CD4-positive, alpha-beta T cell (primary cell): ENCODE data around the gene CADM1. TPM values are rescaled to one million over a fixed set of nuclear protein-coding genes. Genes with fewer than 3 reads are reported as not detected.

Experiments used
- ATAC-seq: fragments of 200-7000 bp; cut with Tn5 transposase; one replicate; pipeline ENCODE4 v1.10.0; 2022; ENCODE audit warnings: mild to moderate bottlenecking; ENCODE audit not compliant: poor library complexity
- CTCF ChIA-PET: fragments of 350-600 bp; sonication (Branson Sonifier 250); formaldehyde crosslinking; loops from one replicate; lab custom pipeline; 2021; ENCODE audit warnings: antibody characterized with exemption, inconsistent platforms; lab: Charles Lee
- POLR2A ChIA-PET: fragments of 350-600 bp; sonication (Branson Sonifier 250); formaldehyde crosslinking; loops from one replicate; lab custom pipeline; 2021; ENCODE audit warnings: antibody characterized with exemption, inconsistent platforms; lab: Charles Lee
- DNase-seq, 14 experiments: peaks; one replicate each; pipeline ENCODE4 v3.0.0-alpha.2; 2013 to 2020; ENCODE audit warnings: mixed read lengths in 2 of 14
- H3K27ac ChIP-seq, 2 donors: one replicate each; pipeline versions ENCODE4 v1.5.1 to v1.7.0; 2013; ENCODE audit warnings: low read length in 2 of 2, low read depth in 1 of 2, mild to moderate bottlenecking in 1 of 2
- H3K27me3 ChIP-seq, 2 experiments: 1 replicate in 1 of 2; 2 replicates in 1 of 2; pipeline versions ENCODE4 v1.6.1 to v1.7.0; 2013; ENCODE audit warnings: low read length in 2 of 2, control low read depth in 1 of 2, mild to moderate bottlenecking in 1 of 2, moderate library complexity in 1 of 2; ENCODE audit not compliant: insufficient read depth in 2 of 2, control insufficient read depth in 1 of 2
- H3K36me3 ChIP-seq: one replicate; pipeline ENCODE4 v1.6.1; 2013; ENCODE audit warnings: low read length, control low read depth; ENCODE audit not compliant: insufficient read depth
- H3K4me1 ChIP-seq: one replicate; pipeline ENCODE4 v1.6.1; 2013; ENCODE audit warnings: low read length, control low read depth; ENCODE audit not compliant: insufficient read depth
- H3K4me3 ChIP-seq: one replicate; pipeline ENCODE4 v1.5.1; 2013; ENCODE audit warnings: mild to moderate bottlenecking, low read length, moderate library complexity
- H3K9me3 ChIP-seq, 2 experiments: 1 replicate in 1 of 2; 2 replicates in 1 of 2; pipeline versions ENCODE4 v1.6.1 to v1.7.0; 2013; ENCODE audit warnings: low read length in 2 of 2, mild to moderate bottlenecking in 2 of 2, control low read depth in 1 of 2, moderate library complexity in 1 of 2; ENCODE audit not compliant: control insufficient read depth in 1 of 2, insufficient read depth in 1 of 2
- H3K27ac Mint-ChIP-seq: one replicate; pipeline ENCODE4 v1.8.0; 2020; ENCODE audit warnings: mixed read lengths
- H3K27me3 Mint-ChIP-seq: one replicate; pipeline ENCODE4 v1.8.0; 2021; ENCODE audit warnings: mixed read lengths
- H3K36me3 Mint-ChIP-seq: one replicate; pipeline ENCODE4 v1.8.0; 2021; ENCODE audit warnings: low read depth, mixed read lengths
- H3K4me1 Mint-ChIP-seq: one replicate; pipeline ENCODE4 v1.8.0; 2021; ENCODE audit warnings: low read depth, mixed read lengths
- H3K4me3 Mint-ChIP-seq: one replicate; pipeline ENCODE4 v1.8.0; 2020; ENCODE audit warnings: mild to moderate bottlenecking, mixed read lengths
- H3K9me3 Mint-ChIP-seq: one replicate; pipeline ENCODE4 v1.8.0; 2020; ENCODE audit warnings: mixed read lengths
- CTCF ChIP-seq: fragments of 200-600 bp; IDR thresholded peaks from one replicate; pipeline ENCODE4 v1.8.0; 2022; ENCODE audit warnings: antibody characterized with exemption, mild to moderate bottlenecking
- intact Hi-C, 2 experiments: fragments of 100-400 bp; cut with DNase I in 1 of 2; cut with micrococcal nuclease in 1 of 2; formaldehyde crosslinking; loops; one replicate each; pipeline versions ENCODE4 v1.15.1 to v1.9.0; 2023 to 2025; cut with DNase I, micrococcal nuclease
- total RNA-seq, 174 experiments: library from RNA in 2 of 174; stranded (reverse) in 2 of 174; gene quantifications; one replicate each; pipeline ENCODE4 v1.2.3 and lab custom pipeline; 2021 to 2026

The CADM1 gene
- total RNA-seq, 2 experiments from 2014 or later: 1.1 to 1.4 TPM

DNA sequence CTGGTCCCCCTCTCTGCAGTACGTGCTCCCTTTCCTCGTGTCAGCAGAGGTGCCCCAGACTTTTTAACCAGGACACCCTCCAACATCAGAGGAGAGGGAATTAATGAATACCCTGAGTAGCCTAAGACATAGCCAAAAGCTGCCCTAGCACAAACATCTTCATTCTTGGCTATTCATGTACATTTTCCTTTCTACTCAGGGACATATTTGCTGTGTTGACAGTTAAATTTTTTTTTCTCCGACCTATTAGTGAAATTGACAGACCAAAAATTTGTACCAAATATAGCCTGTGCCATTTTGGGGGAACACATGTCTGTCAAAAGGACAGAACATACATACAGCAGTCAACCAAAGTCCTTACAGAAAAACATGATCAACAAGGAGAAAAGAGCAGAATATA is 33.3 kb downstream of the CADM1 start:
- intact Hi-C loops: no loop called here
- no peak for TF ChIP-seq CTCF
- H3K27ac ChIP-seq: no peak overlapping the region
- no peaks in the 10 kb centered on the region for H3K36me3 Mint-ChIP-seq
- H3K4me1 ChIP-seq: no peaks in the 10 kb centered on the region
- POLR2A ChIA-PET: no interaction called here
- no peaks in the 10 kb centered on the region for H3K27me3 ChIP-seq
- DNase-seq: no peak
- H3K9me3 Mint-ChIP-seq: peaks cover 2% of the 10 kb centered on the region
- no peak overlapping the region for H3K4me3 ChIP-seq
- H3K36me3 ChIP-seq: no peaks in the 10 kb centered on the region
- no peak overlapping the region for H3K27ac Mint-ChIP-seq
- H3K9me3 ChIP-seq: peaks cover 0 to 4% of the 10 kb centered on the region in 2 experiments
- no peaks in the 10 kb centered on the region for H3K4me1 Mint-ChIP-seq
- ATAC-seq: no peak
- H3K4me3 Mint-ChIP-seq: no peak overlapping the region
- H3K27me3 Mint-ChIP-seq: no peaks in the 10 kb centered on the region
- CTCF ChIA-PET: no interaction called here

DNA sequence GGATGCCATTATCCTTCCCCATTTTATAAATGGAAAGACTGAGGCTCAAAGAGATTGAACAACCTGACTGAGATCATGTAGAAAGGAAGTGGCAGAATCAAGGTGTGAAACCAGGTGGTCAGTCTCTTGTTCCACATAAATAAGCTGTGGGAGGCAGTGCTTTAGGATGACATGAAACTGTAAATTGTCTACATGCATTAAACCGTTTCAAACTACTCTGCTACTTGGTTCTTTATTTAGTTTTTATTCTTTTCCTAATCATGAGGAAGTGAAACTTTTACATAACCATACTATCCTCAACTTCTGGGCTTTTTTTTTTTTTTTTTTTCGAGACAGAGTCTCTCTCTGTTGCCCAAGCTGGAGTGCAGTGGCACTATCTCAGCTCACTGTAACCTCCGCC is 34.9 kb downstream of the CADM1 start:
- no peak for TF ChIP-seq CTCF

DNA sequence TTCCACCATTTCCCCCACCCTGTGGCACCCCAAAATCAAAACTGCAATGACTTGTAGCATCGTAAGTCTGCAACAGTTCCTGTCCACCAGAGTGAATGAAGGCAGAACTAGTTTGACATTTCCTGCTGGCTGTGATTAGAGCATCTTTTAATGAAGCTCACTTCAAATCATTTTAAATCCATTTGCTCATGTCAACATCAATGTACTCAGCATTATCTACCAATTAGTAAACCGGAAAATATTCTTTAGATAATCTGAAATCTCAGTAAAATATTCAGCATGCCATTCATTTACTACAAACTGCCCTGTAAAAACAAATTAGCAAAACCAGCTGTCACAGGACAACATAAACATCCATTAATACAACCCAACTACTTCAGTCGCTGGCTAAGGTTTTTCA is 38.1 kb downstream of the CADM1 start:
- Histone ChIP-seq H3K27ac (no peak overlapping the region), H3K4me1 (no peaks in the 10 kb centered on the region), H3K27me3 (no peaks in the 10 kb centered on the region), H3K4me3 (no peak overlapping the region), H3K36me3 (no peaks in the 10 kb centered on the region), H3K9me3 (no peaks in the 10 kb centered on the region)
- no peak overlapping the region for H3K27ac Mint-ChIP-seq
- ChIA-PET CTCF (no interaction called here), POLR2A (no interaction called here)
- peaks cover 6% of the 10 kb centered on the region for H3K27me3 Mint-ChIP-seq
- ATAC-seq: no peak
- H3K9me3 Mint-ChIP-seq: no peaks in the 10 kb centered on the region
- no peaks in the 10 kb centered on the region for H3K4me1 Mint-ChIP-seq
- no peaks in the 10 kb centered on the region for H3K36me3 Mint-ChIP-seq
- H3K4me3 Mint-ChIP-seq: no peak overlapping the region
- intact Hi-C loops: no loop called here
- no peak for TF ChIP-seq CTCF
- DNase-seq: no peak

More for the DNA sequence above, 34.9 kb downstream of the CADM1 start:
- ATAC-seq: no peak
- Histone ChIP-seq H3K36me3 (no peaks in the 10 kb centered on the region), H3K27me3 (no peaks in the 10 kb centered on the region), H3K4me3 (no peak overlapping the region), H3K27ac (no peak overlapping the region), H3K9me3 (peaks cover 0 to 4% of the 10 kb centered on the region in 2 experiments), H3K4me1 (no peaks in the 10 kb centered on the region)
- Mint-ChIP-seq H3K4me1 (no peaks in the 10 kb centered on the region), H3K27me3 (no peaks in the 10 kb centered on the region), H3K9me3 (peaks cover 2% of the 10 kb centered on the region), H3K4me3 (no peak overlapping the region), H3K27ac (no peak overlapping the region), H3K36me3 (no peaks in the 10 kb centered on the region)
- ChIA-PET CTCF (no interaction called here), POLR2A (interaction anchor here (0.6 kb wide), 1 partner anchor 125 kb away, joined by 3 read pairs; no protein-coding TSS in a partner anchor)
- no peak for DNase-seq
- intact Hi-C loops: no loop called here
